Endometrium (tissue), 2 donors: Measurements from ENCODE around the gene FGF10.
A peak's percentile ranks its signal among the peaks of the same experiment; 100 is the strongest.

Experiments
- FAIRE-seq: peaks from 2 replicates; lab custom pipeline; 2012; peaks lifted over from hg19 to GRCh38; lab: Jason Lieb, UNC
- donor health status: control.
- donor health status: control.

Gene FGF10

GRCh38 chr5:44389090-44389822 lies at the start of gene FGF10:
Gene FGF10 (minus strand): TSS chr5:44389420. CDS start chr5:44388682, 738 bp downstream.
- no peak for FAIRE-seq

GRCh38 chr5:44426944-44427343 lies 37.7 kb upstream of the FGF10 start:
- no peak for FAIRE-seq

GRCh38 chr5:44412286-44412685 lies 23.1 kb upstream of the FGF10 start:
- no peak for FAIRE-seq

GRCh38 chr5:44402084-44402483 lies 12.9 kb upstream of the FGF10 start:
- no peak for FAIRE-seq

- no peak for FAIRE-seq
Observed at GRCh38 chr5:44401611-44402010, 12.4 kb upstream of the FGF10 start.

- FAIRE-seq = no peak
Observed at GRCh38 chr5:44398382-44398781, 9.2 kb upstream of the FGF10 start.

GRCh38 chr5:44396312-44396711 lies 7.1 kb upstream of the FGF10 start:
- FAIRE-seq = no peak

- no peak for FAIRE-seq
Observed at GRCh38 chr5:44390351-44390750, 1.1 kb upstream of the FGF10 start.

GRCh38 chr5:44389823-44390143 lies 563 bp upstream of the FGF10 start:
- FAIRE-seq = no peak

GRCh38 chr5:44388321-44389089 lies 715 bp downstream of the FGF10 start:
- FAIRE-seq = no peak

- no peak for FAIRE-seq
Observed at GRCh38 chr5:44387921-44388320, 1.3 kb downstream of the FGF10 start.

GRCh38 chr5:44387406-44387805 lies 1.8 kb downstream of the FGF10 start:
- no peak for FAIRE-seq

- FAIRE-seq = peak; percentile 70
Observed at GRCh38 chr5:44385291-44385900, 3.8 kb downstream of the FGF10 start.

GRCh38 chr5:44384816-44385215 lies 4.4 kb downstream of the FGF10 start:
- FAIRE-seq = no peak

GRCh38 chr5:44382894-44383293 lies 6.3 kb downstream of the FGF10 start:
- FAIRE-seq = no peak

- no peak for FAIRE-seq
Observed at GRCh38 chr5:44377057-44377456, 12.2 kb downstream of the FGF10 start.

GRCh38 chr5:44372028-44372427 lies 17.2 kb downstream of the FGF10 start:
- no peak for FAIRE-seq

- no peak for FAIRE-seq
Observed at GRCh38 chr5:44367203-44367602, 22.0 kb downstream of the FGF10 start.

GRCh38 chr5:44365345-44365744 lies 23.9 kb downstream of the FGF10 start:
- FAIRE-seq = no peak

- FAIRE-seq = no peak
Observed at GRCh38 chr5:44364097-44364496, 25.1 kb downstream of the FGF10 start.

GRCh38 chr5:44361342-44362001 lies 27.7 kb downstream of the FGF10 start:
- FAIRE-seq = no peak

GRCh38 chr5:44360919-44361318 lies 28.3 kb downstream of the FGF10 start:
- no peak for FAIRE-seq

GRCh38 chr5:44358421-44358820 lies 30.8 kb downstream of the FGF10 start:
- no peak for FAIRE-seq
